GM18519 (cell line): ENCODE results near the gene PIGS.

Experiments
- ATAC-seq: cut with Tn5 transposase; IDR thresholded peaks from one replicate; pipeline ENCODE4 v1.9.1; 2021; ENCODE audit warnings: mild to moderate bottlenecking, moderate library complexity; ENCODE audit not compliant: unreplicated experiment, low FRiP score

The PIGS gene

GRCh38 chr17:28511858-28512461, 59.4 kb downstream of the PIGS start:
- no peak for ATAC-seq

- ATAC-seq: no peak
These were observed 61.5 kb downstream of the PIGS start for GRCh38 chr17:28509789-28510188.

- ATAC-seq: no peak
These were observed 63.1 kb downstream of the PIGS start for GRCh38 chr17:28508211-28508724.

- ATAC-seq: no peak
These were observed 63.6 kb downstream of the PIGS start for GRCh38 chr17:28507567-28508203.

GRCh38 chr17:28506763-28507487, 64.4 kb downstream of the PIGS start:
- no peak for ATAC-seq

- no peak for ATAC-seq
These were observed 65.2 kb downstream of the PIGS start, which contains the start of gene FOXN1 for GRCh38 chr17:28505986-28506665. TSS of gene FOXN1 (plus strand) at chr17:28506348. CDS start at chr17:28523970, 17,622 bp downstream.

GRCh38 chr17:28503420-28503819, 67.9 kb downstream of the PIGS start:
- ATAC-seq: no peak
